H1 (cell line): ENCODE data around the gene MCMBP. TPM values are rescaled to one million over a fixed set of nuclear protein-coding genes. Genes with fewer than 3 reads are reported as not detected.

Source experiments
- ATF3 ChIP-seq: IDR thresholded peaks from 2 replicates; pipeline ENCODE4 v1.6.1; 2011; ENCODE audit warnings: low read depth, mild to moderate bottlenecking, low read length; ENCODE audit not compliant: insufficient read depth
- BACH1 ChIP-seq: IDR thresholded peaks from 2 replicates; pipeline ENCODE4 v1.6.1; 2012; ENCODE audit warnings: low read length, improper control_type of control experiment
- BRCA1 ChIP-seq: IDR thresholded peaks from 2 replicates; pipeline ENCODE4 v1.6.1; 2012; ENCODE audit warnings: low read depth, low read length, improper control_type of control experiment
- CBX5 ChIP-seq: fragments of 300-800, 300-1000 bp; sonication (generic); IDR thresholded peaks from 2 replicates; pipeline ENCODE4 v1.7.1; 2016; ENCODE audit warnings: antibody characterized with exemption, low read length, low read depth
- CEBPB ChIP-seq: IDR thresholded peaks from 2 replicates; pipeline ENCODE4 v1.6.1; 2012; ENCODE audit warnings: low read depth, low read length
- CHD2 ChIP-seq: IDR thresholded peaks from 2 replicates; pipeline ENCODE4 v1.6.1; 2012; ENCODE audit warnings: low read length, improper control_type of control experiment
- EGR1 ChIP-seq: IDR thresholded peaks from 2 replicates; pipeline ENCODE4 v1.6.1; 2011; ENCODE audit warnings: low read depth, low read length, borderline replicate concordance
- EZH2 ChIP-seq: fragments of 200-600 bp; sonication (generic); IDR thresholded peaks from 2 replicates; pipeline ENCODE4 v1.7.1; 2012; ENCODE audit warnings: low read depth, mild to moderate bottlenecking, moderate library complexity, low read length, inconsistent platforms; ENCODE audit not compliant: severe bottlenecking
- GTF2F1 ChIP-seq: IDR thresholded peaks from 2 replicates; pipeline ENCODE4 v1.6.1; 2012; ENCODE audit warnings: low read depth, low read length, improper control_type of control experiment, borderline replicate concordance
- HDAC6 ChIP-seq: IDR thresholded peaks from one replicate; pipeline ENCODE4 v1.7.1; 2012; ENCODE audit warnings: low read depth, mild to moderate bottlenecking, inconsistent platforms, low read length, moderate library complexity
- KDM4A ChIP-seq: IDR thresholded peaks from one replicate; pipeline ENCODE4 v1.7.1; 2012; ENCODE audit warnings: low read depth, mild to moderate bottlenecking, moderate library complexity, low read length, inconsistent platforms; ENCODE audit not compliant: severe bottlenecking
- KDM5A ChIP-seq: fragments of 200-600 bp; IDR thresholded peaks from 2 replicates; pipeline ENCODE4 v1.7.1; 2012; ENCODE audit warnings: mild to moderate bottlenecking, low read length, inconsistent platforms, mixed read lengths
- POU5F1 ChIP-seq: IDR thresholded peaks from 2 replicates; pipeline ENCODE4 v1.6.1; 2011; ENCODE audit warnings: low read depth, mild to moderate bottlenecking, low read length, moderate library complexity
- RBBP5 ChIP-seq: IDR thresholded peaks from 2 replicates; pipeline ENCODE4 v1.7.1; 2012; ENCODE audit warnings: low read depth, mild to moderate bottlenecking, inconsistent platforms, low read length, moderate library complexity, borderline replicate concordance
- RFX5 ChIP-seq: IDR thresholded peaks from 2 replicates; pipeline ENCODE4 v1.6.1; 2011; ENCODE audit warnings: low read depth, low read length, improper control_type of control experiment, borderline replicate concordance
- RNF2 ChIP-seq: fragments of 200-900, 300-1000 bp; sonication (generic); IDR thresholded peaks from 2 replicates; pipeline ENCODE4 v1.7.1; 2016; ENCODE audit warnings: borderline replicate concordance, low read depth, mild to moderate bottlenecking, antibody characterized with exemption, low read length; ENCODE audit not compliant: poor library complexity, severe bottlenecking; ENCODE audit errors: missing control alignments
- SP1 ChIP-seq: IDR thresholded peaks from 2 replicates; pipeline ENCODE4 v1.6.1; 2011; ENCODE audit warnings: low read depth, low read length
- SP4 ChIP-seq: IDR thresholded peaks from 2 replicates; pipeline ENCODE4 v1.6.1; 2012; ENCODE audit warnings: low read length, inconsistent platforms
- SUZ12 ChIP-seq: fragments of 200-600 bp; sonication (generic); IDR thresholded peaks from 2 replicates; pipeline ENCODE4 v1.6.1; 2012; ENCODE audit warnings: mild to moderate bottlenecking, inconsistent platforms, low read length, moderate library complexity, mixed read lengths
- TAF1 ChIP-seq: IDR thresholded peaks from 2 replicates; pipeline ENCODE4 v1.6.1; 2011; ENCODE audit warnings: mild to moderate bottlenecking, low read depth, low read length
- TAF7 ChIP-seq: optimal IDR thresholded peaks from 2 replicates; pipeline ENCODE3; 2011; ENCODE audit warnings: low read depth, mild to moderate bottlenecking, inconsistent platforms, low read length, moderate library complexity, borderline replicate concordance
- TBP ChIP-seq: IDR thresholded peaks from 2 replicates; pipeline ENCODE4 v1.6.1; 2011; ENCODE audit warnings: low read depth, low read length, improper control_type of control experiment
- TEAD4 ChIP-seq: IDR thresholded peaks from 2 replicates; pipeline ENCODE4 v1.6.1; 2012; ENCODE audit warnings: low read depth, low read length, inconsistent platforms, mixed read lengths
- YY1 ChIP-seq: IDR thresholded peaks from 2 replicates; pipeline ENCODE4 v1.6.1; 2011; ENCODE audit warnings: low read depth, mild to moderate bottlenecking, low read length
- ZNF274 ChIP-seq: IDR thresholded peaks from 2 replicates; pipeline ENCODE4 v1.7.0; 2012; ENCODE audit warnings: low read length, borderline replicate concordance; ENCODE audit errors: extremely low read depth
- polyA plus RNA-seq, 7 experiments: library from polyadenylated mRNA; depleted of rRNA in 3 of 7; stranded (reverse) in 5 of 7; unstranded in 2 of 7; fragments of >200 nt in 5 of 7; fragments of 200-250 nt in 2 of 7; gene quantifications; 1 replicate in 5 of 7; 2 replicates in 1 of 7; 4 replicates in 1 of 7; pipeline versions ENCODE4 v1.2.1 to v1.2.3, GENCODE V29; 2011 to 2013; ENCODE audit warnings: missing spikeins in 2 of 7, mixed read lengths in 2 of 7
- total RNA-seq: library from RNA; stranded (reverse); fragmentation: NEBNext Ultra II Directional; extraction: Animal tissue kit (Norgen Biotek cat#: 25700); gene quantifications from 2 replicates; pipeline ENCODE4 v1.2.1, GENCODE V29; 2021

The MCMBP gene
- total and polyA plus RNA-seq, 2 of the 8 experiments (the other 6 are each of a cell fraction or from before 2014, with no cell fraction given), result 67.3 to 81.7 TPM

DNA sequence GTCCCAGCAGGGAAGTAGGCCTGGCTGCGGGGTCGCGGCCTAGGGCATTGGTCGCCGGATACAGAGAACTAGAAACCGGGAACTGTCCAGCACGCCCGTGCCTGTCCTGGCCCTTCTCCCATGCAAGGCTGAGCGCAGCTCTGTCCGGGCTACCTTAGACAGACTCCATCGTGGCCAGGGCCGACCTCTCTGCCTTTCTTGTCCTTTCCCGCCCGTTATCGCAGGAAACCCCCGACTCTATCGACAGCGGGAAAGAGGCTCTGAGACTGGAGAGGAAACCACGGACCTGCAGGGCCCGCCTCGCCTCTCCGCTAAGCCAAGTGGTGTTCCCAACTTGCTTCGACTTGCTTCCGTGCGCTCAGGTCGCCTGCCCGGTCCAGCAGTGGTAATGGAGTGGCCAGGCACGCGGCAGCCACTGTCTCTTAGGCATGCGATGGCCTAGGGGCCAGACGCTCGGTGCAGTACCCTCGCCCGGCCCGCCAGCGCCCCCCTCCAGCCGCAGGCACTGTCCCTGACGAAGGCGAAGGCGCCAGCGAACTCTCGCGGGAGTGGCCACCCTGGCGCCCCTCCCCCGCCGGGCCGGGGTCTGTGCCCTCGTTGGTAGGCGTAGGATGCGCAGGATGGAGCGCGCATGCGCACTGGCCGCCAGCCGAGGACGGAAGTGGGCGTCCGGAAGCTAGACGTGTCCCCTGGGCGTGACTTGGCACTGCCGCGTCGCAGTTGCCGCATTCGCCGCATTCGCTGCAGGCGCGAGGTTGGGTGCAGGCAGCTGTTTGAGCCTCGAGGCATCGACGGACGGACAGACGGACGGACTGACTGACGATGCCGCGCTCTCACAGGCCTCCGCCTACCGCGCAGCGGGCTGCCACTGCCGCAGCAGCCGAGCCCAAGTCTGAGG, 54.4 kb downstream of the MCMBP start (continued):
- TF ChIP-seq CHD2 (peak; percentile 96), EGR1 (no peak), CBX5 (no peak), SUZ12 (no peak), POU5F1 (no peak), BRCA1 (peak; percentile 80), SP4 (peak; percentile 50; the same call in 1 of the 2 replicates), KDM5A (no peak), CEBPB (no peak), EZH2 (no peak), RBBP5 (peak; percentile 89; the same call in 1 of the 2 replicates), GTF2F1 (no peak; the same call in 1 of the 2 replicates), SP1 (no peak), RFX5 (no peak), KDM4A (peak; percentile 53), TBP (peak; percentile 92), BACH1 (no peak), YY1 (no peak), RNF2 (no peak), TEAD4 (no peak; the same call in 1 of the 2 replicates), TAF1 (peak; percentile 97), ZNF274 (no peak), TAF7 (peak; percentile 87), HDAC6 (no peak), ATF3 (no peak)
